MCF 10A (cell line): ENCODE data around the gene PNPLA5. TPM values are rescaled to one million over a fixed set of nuclear protein-coding genes. Genes with fewer than 3 reads are reported as not detected.
A peak's percentile ranks its signal among the peaks of the same experiment; 100 is the strongest.

Source experiments
- BruUV-seq: library from RNA; stranded (reverse); fragments of 400-500 nt; replicated peaks from 2 replicates; lab custom pipeline; 2021; lab: Mats Ljungman, UMichigan
- CTCF ChIA-PET: fragments of 300-600 bp; sonication (Branson Sonifier 250); formaldehyde crosslinking; extraction: SDS; loops from one replicate; lab custom pipeline; 2021; ENCODE audit warnings: antibody characterized with exemption, inconsistent platforms; lab: Yijun Ruan, JAX
- POLR2A ChIA-PET: fragments of 300-600, 350-650 bp; sonication (Branson Sonifier 250); formaldehyde crosslinking; extraction: SDS; loops from one replicate; lab custom pipeline; 2020; ENCODE audit warnings: antibody characterized with exemption, inconsistent platforms; lab: Yijun Ruan, JAX
- DNase-seq: peaks from one replicate; pipeline ENCODE4 v3.0.0-alpha.2; 2018; ENCODE audit not compliant: unreplicated experiment
- H3K27ac Mint-ChIP-seq: one replicate; pipeline ENCODE4 v1.8.0; 2022; ENCODE audit warnings: mild to moderate bottlenecking, low read depth, mixed read lengths; ENCODE audit not compliant: unreplicated experiment
- H3K27me3 Mint-ChIP-seq: one replicate; pipeline ENCODE4 v1.8.0; 2022; ENCODE audit warnings: mixed read lengths; ENCODE audit not compliant: insufficient read depth, unreplicated experiment
- H3K36me3 Mint-ChIP-seq: one replicate; pipeline ENCODE4 v1.8.0; 2022; ENCODE audit warnings: mild to moderate bottlenecking, moderate library complexity, mixed read lengths; ENCODE audit not compliant: insufficient read depth, unreplicated experiment
- H3K4me1 Mint-ChIP-seq: one replicate; pipeline ENCODE4 v1.8.0; 2022; ENCODE audit warnings: mixed read lengths; ENCODE audit not compliant: insufficient read depth, unreplicated experiment
- H3K4me3 Mint-ChIP-seq: one replicate; pipeline ENCODE4 v1.8.0; 2022; ENCODE audit warnings: mild to moderate bottlenecking, moderate library complexity, mixed read lengths; ENCODE audit not compliant: unreplicated experiment
- H3K9me3 Mint-ChIP-seq: one replicate; pipeline ENCODE4 v1.8.0; 2022; ENCODE audit warnings: mixed read lengths; ENCODE audit not compliant: unreplicated experiment
- intact Hi-C: fragments of 100-400 bp; cut with micrococcal nuclease; formaldehyde crosslinking; loops from 2 replicates; pipeline ENCODE4 v1.14.1; 2022
- total RNA-seq: library from RNA; stranded (reverse); gene quantifications from 2 replicates; pipeline ENCODE4 v1.2.3, GENCODE V29; 2022
- TF ChIP-seq, protein P1 (sequence below): fragments of 200-600 bp; IDR thresholded peaks from one replicate; pipeline ENCODE4 v1.8.0; 2022; ENCODE audit warnings: antibody characterized with exemption, mild to moderate bottlenecking; ENCODE audit not compliant: unreplicated experiment

PNPLA5 gene
- total RNA-seq, 1 experiment from 2014 or later = not detected

DNA sequence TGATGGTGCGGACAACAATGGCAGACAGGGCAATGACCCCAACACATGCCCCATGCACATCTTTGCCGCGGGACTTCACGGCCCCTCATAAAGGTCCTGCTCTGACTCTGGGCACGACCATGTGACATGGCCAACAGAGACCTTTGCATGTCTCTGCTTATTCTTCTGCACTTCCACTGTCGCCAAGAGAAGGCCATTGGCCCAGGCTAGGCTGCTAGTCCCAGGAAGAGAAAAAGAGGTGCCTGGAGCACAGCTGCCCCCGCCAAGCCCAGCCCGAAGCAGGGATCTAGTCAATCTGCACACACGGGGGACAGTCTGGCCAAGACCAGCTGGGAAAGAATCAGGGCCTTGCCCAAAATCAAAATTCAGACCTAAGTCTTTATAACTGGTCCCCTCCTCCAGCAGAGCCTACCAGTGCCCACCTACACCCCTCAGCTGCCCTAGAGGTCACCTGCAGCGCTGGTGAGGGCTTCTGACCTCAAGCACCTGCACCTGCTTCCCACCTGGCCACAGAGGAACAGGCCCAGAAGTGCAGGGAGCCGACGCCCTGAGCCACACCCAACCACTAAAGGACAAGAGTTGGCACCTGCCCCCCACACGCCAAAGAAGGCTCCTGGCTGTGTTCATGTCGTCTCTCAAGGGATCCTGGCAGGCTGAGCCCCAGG lies 37.6 kb downstream of the PNPLA5 start:
- TF ChIP-seq, protein P1, sequence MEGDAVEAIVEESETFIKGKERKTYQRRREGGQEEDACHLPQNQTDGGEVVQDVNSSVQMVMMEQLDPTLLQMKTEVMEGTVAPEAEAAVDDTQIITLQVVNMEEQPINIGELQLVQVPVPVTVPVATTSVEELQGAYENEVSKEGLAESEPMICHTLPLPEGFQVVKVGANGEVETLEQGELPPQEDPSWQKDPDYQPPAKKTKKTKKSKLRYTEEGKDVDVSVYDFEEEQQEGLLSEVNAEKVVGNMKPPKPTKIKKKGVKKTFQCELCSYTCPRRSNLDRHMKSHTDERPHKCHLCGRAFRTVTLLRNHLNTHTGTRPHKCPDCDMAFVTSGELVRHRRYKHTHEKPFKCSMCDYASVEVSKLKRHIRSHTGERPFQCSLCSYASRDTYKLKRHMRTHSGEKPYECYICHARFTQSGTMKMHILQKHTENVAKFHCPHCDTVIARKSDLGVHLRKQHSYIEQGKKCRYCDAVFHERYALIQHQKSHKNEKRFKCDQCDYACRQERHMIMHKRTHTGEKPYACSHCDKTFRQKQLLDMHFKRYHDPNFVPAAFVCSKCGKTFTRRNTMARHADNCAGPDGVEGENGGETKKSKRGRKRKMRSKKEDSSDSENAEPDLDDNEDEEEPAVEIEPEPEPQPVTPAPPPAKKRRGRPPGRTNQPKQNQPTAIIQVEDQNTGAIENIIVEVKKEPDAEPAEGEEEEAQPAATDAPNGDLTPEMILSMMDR = no peak
- H3K4me3 Mint-ChIP-seq = no peak overlapping the region
- H3K27me3 Mint-ChIP-seq = peaks cover 71% of the 10 kb centered on the region
- intact Hi-C loops = no loop called here
- POLR2A ChIA-PET = interaction anchor here (1.1 kb wide), 1 partner anchor 15 kb away, joined by 3 read pairs; no protein-coding TSS in a partner anchor
- no TSS peak for BruUV-seq
- DNase-seq = no peak
- H3K36me3 Mint-ChIP-seq = no peaks in the 10 kb centered on the region
- CTCF ChIA-PET = interaction anchor here (0.8 to 1.5 kb wide), 3 partner anchors 21 to 432 kb away, joined by 3 to 5 read pairs (median 3); no protein-coding TSS in a partner anchor
- H3K9me3 Mint-ChIP-seq = peaks cover 14% of the 10 kb centered on the region
- no peak overlapping the region for H3K27ac Mint-ChIP-seq
- H3K4me1 Mint-ChIP-seq = no peaks in the 10 kb centered on the region

- POLR2A ChIA-PET = interaction anchor here (1.1 kb wide), 1 partner anchor 16 kb away, joined by 3 read pairs; no protein-coding TSS in a partner anchor
- no TSS peak for BruUV-seq
- DNase-seq = peak; percentile 4
- no peaks in the 10 kb centered on the region for H3K36me3 Mint-ChIP-seq
- H3K27ac Mint-ChIP-seq = no peak overlapping the region
- H3K4me3 Mint-ChIP-seq = no peak overlapping the region
- intact Hi-C loops = no loop called here
- H3K9me3 Mint-ChIP-seq = peaks cover 14% of the 10 kb centered on the region
- H3K27me3 Mint-ChIP-seq = peaks cover 65% of the 10 kb centered on the region
- no peaks in the 10 kb centered on the region for H3K4me1 Mint-ChIP-seq
- CTCF ChIA-PET = interaction anchor here (0.8 to 1.5 kb wide), 4 partner anchors 21 to 580 kb away, joined by 3 to 5 read pairs (median 3); no protein-coding TSS in a partner anchor
- TF ChIP-seq, protein P1 = no peak
Measured at GRCh38 chr22:43853328-43853931, 38.4 kb downstream of the PNPLA5 start.

DNA sequence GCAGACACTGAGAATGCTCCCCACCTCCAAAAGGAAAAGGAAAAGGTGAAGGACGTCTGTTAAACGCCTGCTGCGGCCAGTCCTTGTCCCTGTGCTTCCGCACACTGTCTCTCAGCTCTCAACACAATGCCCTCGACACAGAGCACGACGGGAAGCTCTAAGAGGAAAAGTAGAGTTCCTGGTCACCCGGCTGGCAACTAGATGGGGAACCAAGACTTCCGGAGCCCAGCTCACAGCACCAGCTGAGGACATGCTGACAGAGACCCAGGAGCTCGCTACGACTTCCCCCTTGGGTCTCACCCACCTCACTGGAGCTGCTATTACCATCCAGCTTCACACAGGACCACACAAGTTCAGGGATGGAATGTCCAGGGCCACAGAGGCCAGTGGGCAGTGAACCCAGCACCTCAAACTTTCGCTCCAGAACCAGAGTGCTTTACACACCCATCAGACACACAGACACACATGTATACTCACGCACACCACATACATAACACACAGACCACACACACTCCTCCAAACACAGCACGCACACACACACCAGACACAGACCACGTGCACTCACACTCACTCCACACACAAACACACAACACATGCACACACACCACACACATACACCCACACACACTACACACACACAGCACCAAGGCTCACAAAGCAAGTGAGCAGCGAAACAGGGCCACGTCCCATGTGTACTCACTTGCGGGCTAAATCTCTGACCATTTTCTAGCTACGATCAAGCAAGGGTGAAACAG lies 39.1 kb downstream of the PNPLA5 start:
- H3K4me1 Mint-ChIP-seq = no peaks in the 10 kb centered on the region
- BruUV-seq = no TSS peak
- ChIA-PET POLR2A (no interaction called here), CTCF (interaction anchor here (0.8 to 1.5 kb wide), 3 partner anchors 20 to 579 kb away, joined by 3 to 5 read pairs (median 3); no protein-coding TSS in a partner anchor)
- no peaks in the 10 kb centered on the region for H3K36me3 Mint-ChIP-seq
- DNase-seq = no peak
- intact Hi-C loops = no loop called here
- H3K27me3 Mint-ChIP-seq = peaks cover 60% of the 10 kb centered on the region
- H3K27ac Mint-ChIP-seq = no peak overlapping the region
- H3K4me3 Mint-ChIP-seq = no peak overlapping the region
- TF ChIP-seq, protein P1 = no peak
- H3K9me3 Mint-ChIP-seq = peaks cover 14% of the 10 kb centered on the region

DNA sequence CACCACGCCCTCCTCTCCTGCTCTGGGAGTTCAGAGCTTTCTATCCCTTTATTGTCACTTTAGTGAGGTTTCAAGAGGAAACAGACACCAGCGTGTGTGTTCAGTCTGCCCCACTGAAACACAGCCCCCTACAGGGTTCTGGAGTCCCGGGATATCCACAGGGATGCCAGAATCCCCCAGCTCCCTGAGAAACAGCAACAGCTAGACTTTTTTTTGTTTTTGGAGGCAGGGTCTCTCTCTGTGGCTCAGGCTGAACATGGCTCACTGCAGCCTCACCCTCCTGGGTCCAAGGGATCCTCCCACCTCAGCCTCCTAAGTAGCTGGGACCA lies 39.9 kb downstream of the PNPLA5 start:
- BruUV-seq = no TSS peak
- DNase-seq = no peak
- CTCF ChIA-PET = no interaction called here
- Mint-ChIP-seq H3K4me3 (no peak overlapping the region), H3K27me3 (peaks cover 56% of the 10 kb centered on the region), H3K36me3 (no peaks in the 10 kb centered on the region), H3K27ac (no peak overlapping the region), H3K9me3 (peaks cover 7% of the 10 kb centered on the region), H3K4me1 (no peaks in the 10 kb centered on the region)
- TF ChIP-seq, protein P1 = no peak
- intact Hi-C loops = no loop called here
- POLR2A ChIA-PET = no interaction called here
